Measurements from ENCODE around the gene WWOX. TPM values are rescaled to one million over a fixed set of nuclear protein-coding genes. Genes with fewer than 3 reads are reported as not detected.

WWOX gene
- total RNA-seq, 2 experiments from 2014 or later: 19.1 to 23.7 TPM

DNA sequence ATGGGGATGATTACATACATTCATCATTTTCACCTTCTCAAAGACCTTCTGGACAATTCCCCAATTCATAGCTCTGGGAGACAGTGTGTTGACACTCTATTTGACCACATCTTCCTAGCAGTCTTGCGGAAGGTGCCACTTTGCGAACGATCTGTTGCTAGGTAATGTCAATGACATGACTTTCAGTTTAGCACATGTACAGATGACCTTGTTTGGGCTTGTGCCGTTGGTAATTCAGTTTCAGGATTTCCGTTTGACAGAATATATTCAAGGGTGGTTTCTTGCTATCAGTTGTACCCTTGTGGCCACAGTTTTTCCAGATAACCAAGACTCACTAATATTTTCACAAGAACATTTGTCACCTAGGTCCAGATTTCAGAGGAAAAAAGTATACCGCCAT lies 478.2 kb downstream of the WWOX start:
- no peak for DNase-seq

DNA sequence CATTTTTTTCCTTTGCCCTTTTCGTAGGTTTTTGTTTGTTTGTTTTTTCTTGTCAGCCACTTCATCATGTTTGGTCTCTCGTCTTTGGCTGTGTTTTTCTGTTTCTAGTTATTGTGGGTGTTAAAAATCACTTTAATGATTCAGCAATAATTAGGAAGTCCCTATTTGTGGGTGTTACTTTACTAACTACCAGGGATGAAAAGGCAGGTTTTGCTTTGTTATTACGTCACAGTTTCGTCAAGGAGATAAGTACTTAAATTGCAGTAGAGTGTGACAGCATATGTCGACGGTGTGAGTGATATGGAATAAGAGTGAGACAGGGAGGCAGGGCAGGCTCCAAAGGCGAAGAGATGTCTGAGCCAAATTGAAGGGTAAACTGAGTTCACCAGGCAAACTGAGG lies 479.6 kb downstream of the WWOX start:
- ATAC-seq (no peak), DNase-seq (no peak)
- Mint-ChIP-seq H3K27me3 (no peaks in the 10 kb centered on the region), H3K4me1 (ENCODE audit: low read depth) (peaks cover 13% of the 10 kb centered on the region), H3K27ac (no peak overlapping the region), H3K9me3 (peaks cover 5% of the 10 kb centered on the region), H3K36me3 (ENCODE audit: low read depth) (peaks cover 2% of the 10 kb centered on the region), H3K4me3 (no peak overlapping the region)
- ChIA-PET POLR2A (no interaction called here), CTCF (no interaction called here)
- intact Hi-C loops (cut with micrococcal nuclease): no loop called here
- no peak for TF ChIP-seq CTCF (IDR thresholded peaks at IDR 0.05)

More for the DNA sequence above, 478.2 kb downstream of the WWOX start:
- Mint-ChIP-seq H3K27me3 (no peaks in the 10 kb centered on the region), H3K4me1 (ENCODE audit: low read depth) (peaks cover 13% of the 10 kb centered on the region), H3K9me3 (peaks cover 5% of the 10 kb centered on the region), H3K4me3 (no peak overlapping the region), H3K36me3 (ENCODE audit: low read depth) (peaks cover 2% of the 10 kb centered on the region), H3K27ac (no peak overlapping the region)
- ChIA-PET CTCF (no interaction called here), POLR2A (no interaction called here)
- intact Hi-C loops (cut with micrococcal nuclease): no loop called here
- ATAC-seq: no peak
- TF ChIP-seq CTCF (IDR thresholded peaks at IDR 0.05): no peak

DNA sequence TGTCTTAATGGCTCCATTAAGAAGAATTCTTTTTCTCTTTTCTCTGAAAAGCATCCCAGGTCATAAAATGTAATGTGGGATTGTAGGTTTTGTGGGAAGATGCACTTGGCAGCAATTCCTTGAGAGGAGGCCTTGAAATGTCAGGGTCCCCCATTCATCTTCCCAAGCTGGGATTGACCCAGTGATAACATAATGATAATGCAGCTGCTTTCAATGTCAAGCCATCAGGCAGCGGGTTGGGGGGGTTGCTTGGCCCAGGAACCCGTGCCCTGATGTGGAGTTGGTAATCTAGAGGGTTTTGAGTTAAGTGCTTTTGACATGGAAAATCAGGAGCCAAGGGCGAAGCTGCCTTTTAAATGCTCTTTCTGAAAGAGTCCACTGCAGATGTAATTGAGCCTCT lies 484.0 kb downstream of the WWOX start:
- Mint-ChIP-seq H3K36me3 (ENCODE audit: low read depth) (no peaks in the 10 kb centered on the region), H3K4me1 (ENCODE audit: low read depth) (no peaks in the 10 kb centered on the region), H3K27me3 (no peaks in the 10 kb centered on the region), H3K27ac (no peak overlapping the region), H3K9me3 (no peaks in the 10 kb centered on the region), H3K4me3 (no peak overlapping the region)
- no peak for DNase-seq
- intact Hi-C loops (cut with micrococcal nuclease): no loop called here
- no peak for ATAC-seq
- POLR2A ChIA-PET: no interaction called here
- TF ChIP-seq CTCF (IDR thresholded peaks at IDR 0.05): no peak
- CTCF ChIA-PET: no interaction called here

- POLR2A ChIA-PET: no interaction called here
- no peak overlapping the region for H3K27ac Mint-ChIP-seq
- no peaks in the 10 kb centered on the region for H3K36me3 Mint-ChIP-seq (ENCODE audit: low read depth)
These were observed 484.9 kb downstream of the WWOX start for GRCh38 chr16:78584213-78584860.

GRCh38 chr16:78584991-78585390 lies 485.5 kb downstream of the WWOX start:
- ATAC-seq (no peak), DNase-seq (no peak)
- intact Hi-C loops (cut with micrococcal nuclease): no loop called here
- CTCF ChIA-PET: no interaction called here
- Mint-ChIP-seq H3K4me1 (ENCODE audit: low read depth) (no peaks in the 10 kb centered on the region), H3K9me3 (no peaks in the 10 kb centered on the region), H3K27me3 (no peaks in the 10 kb centered on the region), H3K36me3 (ENCODE audit: low read depth) (no peaks in the 10 kb centered on the region), H3K4me3 (no peak overlapping the region), H3K27ac (no peak overlapping the region)
- TF ChIP-seq CTCF (IDR thresholded peaks at IDR 0.05): no peak
- POLR2A ChIA-PET: no interaction called here

More at GRCh38 chr16:78584213-78584860, 484.9 kb downstream of the WWOX start:
- CTCF ChIA-PET: no interaction called here
- H3K27me3 Mint-ChIP-seq: no peaks in the 10 kb centered on the region
- DNase-seq (no peak), ATAC-seq (no peak)
- intact Hi-C loops (cut with micrococcal nuclease): no loop called here
- TF ChIP-seq CTCF (IDR thresholded peaks at IDR 0.05): no peak
- H3K9me3 Mint-ChIP-seq: no peaks in the 10 kb centered on the region
- H3K4me1 Mint-ChIP-seq (ENCODE audit: low read depth): no peaks in the 10 kb centered on the region
- no peak overlapping the region for H3K4me3 Mint-ChIP-seq

Data from activated CD8-positive, alpha-beta T cell treated with anti-CD3 and anti-CD28 coated beads for 36 hours (primary cell).